Duodenal mucosa (tissue), 2 donors: ENCODE measurements around the gene RAD50.

Experiments
- H3K27ac ChIP-seq: one replicate; pipeline ENCODE4 v1.7.0; 2013; ENCODE audit warnings: low read depth, low read length
- H3K27me3 ChIP-seq, 2 donors: one replicate each; pipeline ENCODE4 v1.7.0; 2013; ENCODE audit warnings: low read length in 2 of 2, control low read depth in 1 of 2; ENCODE audit not compliant: insufficient read depth in 2 of 2, control insufficient read depth in 1 of 2
- H3K36me3 ChIP-seq, 2 donors: one replicate each; pipeline ENCODE4 v1.7.0; 2013; ENCODE audit warnings: low read length in 2 of 2, control low read depth in 1 of 2; ENCODE audit not compliant: insufficient read depth in 2 of 2, control insufficient read depth in 1 of 2
- H3K4me1 ChIP-seq, 2 donors: one replicate each; pipeline ENCODE4 v1.7.0; 2013; ENCODE audit warnings: low read length in 2 of 2, control low read depth in 1 of 2; ENCODE audit not compliant: insufficient read depth in 2 of 2, control insufficient read depth in 1 of 2
- H3K4me3 ChIP-seq, 2 donors: one replicate each; pipeline ENCODE4 v1.7.0; 2013; ENCODE audit warnings: low read length in 2 of 2, low read depth in 1 of 2
- H3K9ac ChIP-seq, 2 donors: one replicate each; pipeline ENCODE4 v1.7.0; 2013; ENCODE audit warnings: low read length in 2 of 2, low read depth in 1 of 2
- H3K9me3 ChIP-seq, 2 donors: one replicate each; pipeline ENCODE4 v1.7.0; 2013; ENCODE audit warnings: low read length in 2 of 2, control low read depth in 1 of 2; ENCODE audit not compliant: control insufficient read depth in 1 of 2

The RAD50 gene

DNA sequence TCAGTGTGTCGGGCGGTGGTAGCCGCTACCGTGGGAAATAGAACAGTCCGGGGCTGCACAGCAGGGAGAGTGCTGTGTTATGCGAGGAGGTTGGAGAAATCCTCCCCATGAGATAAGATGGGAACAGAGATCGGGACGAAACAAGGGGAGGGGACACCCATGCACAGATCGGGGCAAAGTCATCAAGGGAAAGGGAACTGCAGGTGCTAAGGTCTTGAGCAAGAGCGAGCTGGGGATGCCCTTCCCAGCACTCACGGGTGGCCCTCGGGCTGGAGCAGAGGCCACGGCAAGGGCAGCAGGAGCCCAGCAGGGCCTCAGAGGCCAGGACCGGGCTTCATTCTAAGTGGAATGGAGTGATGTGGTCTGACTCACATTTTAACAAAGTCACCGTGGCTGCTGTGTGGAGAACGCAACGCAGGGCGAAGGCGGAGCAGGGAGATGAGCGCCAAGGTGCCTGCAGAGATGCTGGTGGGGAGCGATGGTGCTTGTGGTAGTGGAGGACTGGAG lies 108.8 kb downstream of the RAD50 start:
- Histone ChIP-seq H3K4me3 (no peak overlapping the region), H3K27ac (no peak overlapping the region), H3K9me3 (no peaks in the 10 kb centered on the region), H3K36me3 (no peaks in the 10 kb centered on the region), H3K9ac (no peak overlapping the region), H3K27me3 (no peaks in the 10 kb centered on the region), H3K4me1 (peaks cover 34 to 36% of the 10 kb centered on the region in 2 donors)

DNA sequence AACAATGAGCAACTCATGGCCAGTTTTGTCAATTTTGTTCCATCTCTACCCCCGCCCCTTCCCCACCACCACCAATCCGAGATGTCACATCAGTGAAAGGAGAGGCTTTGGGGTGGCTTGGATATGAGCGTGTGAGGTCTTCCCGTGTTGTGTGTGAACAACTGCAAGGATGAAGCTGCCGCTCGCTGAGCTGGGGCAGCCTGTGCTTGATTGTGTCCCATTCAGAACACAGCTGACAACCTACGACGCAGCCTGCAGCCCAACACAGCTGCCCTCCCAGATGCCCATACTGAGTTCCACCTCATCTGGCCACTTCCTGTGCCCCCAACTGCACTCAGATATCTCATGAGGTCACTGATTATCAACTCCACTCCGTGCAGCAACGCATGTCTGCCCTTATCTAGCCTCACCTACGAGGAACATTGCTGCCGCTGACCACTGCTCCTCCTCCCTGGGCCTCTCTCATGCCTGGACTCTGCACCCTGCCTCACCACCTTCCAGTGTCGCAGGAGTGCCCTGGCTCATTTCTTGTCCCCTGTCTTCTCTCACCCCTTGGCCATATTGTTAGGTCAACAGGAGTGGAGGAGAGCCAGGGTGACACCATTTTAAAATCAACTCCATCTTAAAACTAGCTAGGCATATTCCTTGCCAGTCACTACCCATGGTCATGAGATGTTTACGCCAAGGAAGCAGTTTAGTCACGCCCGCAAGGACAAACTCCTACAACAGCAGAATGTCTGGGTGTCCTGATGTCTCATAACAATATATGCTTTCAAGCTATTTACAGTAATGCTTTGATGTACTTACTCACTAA lies 109.7 kb downstream of the RAD50 start:
- no peak overlapping the region for H3K27ac ChIP-seq
- H3K27me3 ChIP-seq: no peaks in the 10 kb centered on the region
- no peaks in the 10 kb centered on the region for H3K36me3 ChIP-seq
- H3K4me1 ChIP-seq: peaks cover 34 to 36% of the 10 kb centered on the region in 2 donors
- H3K9ac ChIP-seq: no peak overlapping the region
- H3K9me3 ChIP-seq: no peaks in the 10 kb centered on the region
- no peak overlapping the region for H3K4me3 ChIP-seq

DNA sequence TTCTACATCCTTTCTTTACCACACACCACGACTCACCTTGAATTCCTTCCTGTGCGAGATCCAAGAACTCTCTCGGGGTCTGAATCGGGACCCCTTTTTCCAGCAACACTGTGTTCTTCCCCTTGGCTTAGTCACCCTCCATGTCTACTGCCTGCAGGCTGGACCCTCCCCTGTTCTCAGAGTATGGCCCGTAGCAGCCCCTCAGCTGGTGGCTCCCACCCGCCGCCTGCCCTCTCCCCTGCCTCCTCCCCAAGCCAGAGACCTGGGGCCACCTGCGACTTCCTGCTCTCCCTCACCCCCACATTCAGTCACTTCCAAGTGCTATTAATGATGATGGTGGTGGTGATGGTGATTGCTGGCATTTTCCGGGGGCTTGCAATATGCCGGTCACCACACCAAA lies 110.5 kb downstream of the RAD50 start:
- Histone ChIP-seq H3K36me3 (no peaks in the 10 kb centered on the region), H3K9me3 (no peaks in the 10 kb centered on the region), H3K4me1 (peaks cover 34 to 36% of the 10 kb centered on the region in 2 donors), H3K4me3 (no peak overlapping the region), H3K27me3 (no peaks in the 10 kb centered on the region), H3K9ac (no peak overlapping the region), H3K27ac (no peak overlapping the region)

DNA sequence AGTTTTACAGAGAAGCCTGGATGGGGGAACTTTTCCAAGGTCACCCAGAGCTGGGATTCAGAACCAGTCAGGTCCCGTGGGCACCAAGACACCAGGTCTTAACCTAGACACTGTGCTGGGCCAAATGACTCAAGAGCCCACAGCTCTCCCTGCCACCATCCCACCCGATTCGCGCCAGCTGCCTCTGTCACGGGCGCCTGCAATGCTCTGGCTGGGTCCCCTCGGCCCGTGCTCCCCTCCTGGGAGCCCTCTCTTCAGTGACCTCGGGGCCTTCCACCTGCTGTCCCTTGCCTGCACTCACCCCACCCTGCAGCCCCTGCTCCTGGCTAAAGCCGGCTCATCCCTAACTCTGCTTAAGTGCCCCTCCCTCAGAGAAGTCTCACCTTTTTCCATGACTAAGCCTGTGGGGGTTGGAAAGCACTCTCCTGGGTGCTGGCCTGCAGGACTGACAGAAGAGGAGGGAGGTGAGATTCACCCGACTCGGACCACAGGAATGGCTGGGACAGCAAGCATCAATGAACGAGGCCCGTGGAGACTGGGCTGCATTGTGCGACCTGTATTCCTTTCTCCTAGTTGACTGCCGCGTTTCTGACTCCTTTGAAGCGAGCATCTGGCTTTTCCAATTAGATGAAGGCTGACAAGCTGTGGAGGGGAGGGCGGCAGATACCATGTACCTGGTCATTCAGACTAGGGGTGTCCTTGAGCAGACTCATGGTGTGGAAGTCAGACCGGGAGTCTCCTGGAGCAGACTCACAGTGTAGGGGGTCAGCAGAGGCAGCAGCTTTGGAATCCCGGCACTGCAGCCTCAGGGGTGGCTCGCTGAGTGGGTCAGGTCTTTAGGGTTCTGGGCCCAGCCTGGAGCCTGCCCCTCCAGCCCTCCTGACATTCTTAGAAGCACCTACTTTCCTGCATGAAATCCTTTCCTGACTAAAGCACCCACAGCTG lies 111.3 kb downstream of the RAD50 start:
- Histone ChIP-seq H3K27ac (no peak overlapping the region), H3K4me3 (no peak overlapping the region), H3K9me3 (no peaks in the 10 kb centered on the region), H3K27me3 (no peaks in the 10 kb centered on the region), H3K4me1 (peaks cover 31 to 32% of the 10 kb centered on the region in 2 donors), H3K9ac (no peak overlapping the region), H3K36me3 (no peaks in the 10 kb centered on the region)

DNA sequence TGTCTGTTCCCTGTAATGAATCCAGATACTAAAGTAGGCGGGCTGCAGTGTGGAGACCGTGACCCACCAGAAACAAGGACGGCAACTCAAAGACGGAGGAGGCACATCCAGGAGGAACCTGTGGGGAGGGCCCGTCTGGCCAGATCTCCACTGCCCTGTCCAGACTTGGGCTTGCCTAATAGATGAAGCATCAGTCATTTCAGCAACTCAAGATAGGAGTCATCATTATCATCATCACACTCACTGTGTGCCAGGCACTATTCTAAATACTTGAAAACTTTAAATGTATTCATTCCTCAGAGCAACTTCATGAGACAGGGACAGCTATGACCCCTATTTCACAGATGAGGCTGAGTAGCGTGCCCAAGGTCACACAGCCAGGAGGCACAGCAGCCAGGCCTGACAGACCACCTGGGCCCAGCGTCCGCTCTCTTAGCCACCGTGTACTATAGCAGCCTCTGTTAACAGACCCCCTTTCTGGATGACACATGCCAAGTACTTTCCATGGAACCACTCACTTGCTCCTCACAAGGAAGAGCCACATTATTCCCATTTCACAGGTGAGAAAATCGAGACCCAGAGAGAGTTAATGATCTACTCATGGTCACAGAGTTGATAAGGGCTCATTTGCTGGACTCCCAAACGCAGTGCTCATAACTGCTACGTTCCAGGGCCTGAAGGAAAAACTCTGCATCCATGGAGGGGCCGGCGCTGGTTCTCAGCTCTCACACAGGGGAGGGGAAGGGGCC lies 112.1 kb downstream of the RAD50 start:
- Histone ChIP-seq H3K36me3 (no peaks in the 10 kb centered on the region), H3K9me3 (no peaks in the 10 kb centered on the region), H3K9ac (no peak overlapping the region), H3K27ac (no peak overlapping the region), H3K27me3 (no peaks in the 10 kb centered on the region), H3K4me1 (peaks cover 26 to 29% of the 10 kb centered on the region in 2 donors), H3K4me3 (no peak overlapping the region)

DNA sequence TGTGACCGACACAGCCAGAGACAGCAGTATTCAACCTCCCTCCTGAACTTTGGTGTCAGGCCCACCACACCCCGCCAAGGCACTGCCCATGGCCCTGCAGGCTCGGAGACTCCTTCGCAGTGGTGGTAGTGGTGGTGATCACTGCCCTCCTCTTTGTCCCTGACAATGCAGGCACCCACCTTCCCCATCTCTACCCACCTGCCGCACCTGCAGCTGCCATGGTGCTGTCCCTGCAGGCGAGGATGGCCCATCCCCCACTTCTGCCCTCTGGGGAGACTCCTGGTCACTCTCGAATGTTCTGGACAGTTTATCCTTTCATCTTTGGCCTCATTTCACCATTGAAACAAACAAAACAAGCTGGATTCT lies 112.7 kb downstream of the RAD50 start:
- no peak overlapping the region for H3K9ac ChIP-seq
- H3K27me3 ChIP-seq: no peaks in the 10 kb centered on the region
- no peak overlapping the region for H3K27ac ChIP-seq
- H3K4me1 ChIP-seq: peaks cover 26 to 27% of the 10 kb centered on the region in 2 donors
- no peaks in the 10 kb centered on the region for H3K9me3 ChIP-seq
- no peak overlapping the region for H3K4me3 ChIP-seq
- no peaks in the 10 kb centered on the region for H3K36me3 ChIP-seq

DNA sequence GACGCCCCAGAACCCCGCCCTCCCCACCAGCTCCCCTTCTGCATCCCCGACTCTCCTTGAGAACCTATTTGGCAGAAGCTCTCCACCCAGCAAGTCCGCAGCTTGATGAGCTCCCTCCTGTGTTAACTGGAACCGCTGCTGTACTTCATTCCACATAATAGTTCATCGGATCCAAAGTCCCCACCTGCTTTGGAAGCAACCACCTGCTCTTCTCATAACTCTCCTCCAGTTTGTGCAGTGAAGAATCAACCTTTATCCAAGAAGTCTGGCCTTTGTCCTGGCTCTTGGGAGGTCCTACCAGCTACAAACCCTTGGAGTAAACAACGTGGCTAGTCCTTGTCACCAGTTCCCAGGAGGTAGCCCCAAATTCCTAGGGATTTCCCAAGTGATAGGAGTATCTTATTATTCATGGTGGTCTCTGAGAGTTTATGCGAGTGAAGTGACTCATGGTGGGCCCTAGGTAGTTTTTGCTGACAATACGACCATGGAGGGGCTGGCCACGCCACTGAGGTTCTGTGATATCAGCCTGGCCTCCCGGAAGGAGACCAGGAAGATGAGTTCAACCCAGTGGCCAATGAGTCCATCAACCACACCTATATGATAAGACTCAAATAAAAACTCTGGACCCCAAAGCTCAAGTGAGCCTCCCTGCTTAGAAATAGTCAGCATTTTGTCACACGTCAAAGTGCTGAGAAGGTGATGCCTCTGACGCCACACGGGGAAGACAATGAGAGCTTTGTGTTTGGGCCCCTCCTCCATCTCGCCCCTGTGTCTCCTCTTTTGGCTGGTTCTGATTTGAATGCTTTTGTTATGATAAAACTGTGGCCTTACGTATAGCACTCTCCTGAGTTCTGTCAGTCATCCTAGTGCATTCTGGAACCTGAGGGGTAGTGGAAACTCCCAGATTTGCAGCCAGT lies 113.4 kb downstream of the RAD50 start:
- Histone ChIP-seq H3K4me1 (peaks cover 20 to 25% of the 10 kb centered on the region in 2 donors), H3K4me3 (no peak overlapping the region), H3K27me3 (no peaks in the 10 kb centered on the region), H3K9me3 (no peaks in the 10 kb centered on the region), H3K9ac (no peak overlapping the region), H3K27ac (no peak overlapping the region), H3K36me3 (no peaks in the 10 kb centered on the region)

DNA sequence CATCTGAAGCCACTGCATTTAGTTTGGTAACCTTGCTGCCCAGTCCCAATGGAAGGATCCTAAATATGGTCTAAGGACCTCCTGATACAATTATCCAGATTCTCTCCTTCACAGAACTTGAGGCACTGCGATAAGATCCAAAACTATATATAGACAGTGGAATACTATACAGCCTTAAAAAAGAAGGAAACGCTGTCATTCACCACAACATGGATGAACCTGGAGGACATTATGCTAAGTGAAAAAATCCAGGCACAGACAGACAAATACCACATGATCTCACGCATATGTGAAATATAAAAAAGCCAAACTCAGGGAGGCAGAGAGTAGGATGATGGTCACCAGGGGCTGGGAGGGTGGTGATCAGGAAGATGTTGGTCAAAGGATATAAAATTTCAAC lies 114.2 kb downstream of the RAD50 start:
- Histone ChIP-seq H3K4me3 (no peak overlapping the region), H3K9ac (no peak overlapping the region), H3K4me1 (peaks cover 20 to 25% of the 10 kb centered on the region in 2 donors), H3K36me3 (no peaks in the 10 kb centered on the region), H3K27me3 (no peaks in the 10 kb centered on the region), H3K9me3 (no peaks in the 10 kb centered on the region), H3K27ac (no peak overlapping the region)

DNA sequence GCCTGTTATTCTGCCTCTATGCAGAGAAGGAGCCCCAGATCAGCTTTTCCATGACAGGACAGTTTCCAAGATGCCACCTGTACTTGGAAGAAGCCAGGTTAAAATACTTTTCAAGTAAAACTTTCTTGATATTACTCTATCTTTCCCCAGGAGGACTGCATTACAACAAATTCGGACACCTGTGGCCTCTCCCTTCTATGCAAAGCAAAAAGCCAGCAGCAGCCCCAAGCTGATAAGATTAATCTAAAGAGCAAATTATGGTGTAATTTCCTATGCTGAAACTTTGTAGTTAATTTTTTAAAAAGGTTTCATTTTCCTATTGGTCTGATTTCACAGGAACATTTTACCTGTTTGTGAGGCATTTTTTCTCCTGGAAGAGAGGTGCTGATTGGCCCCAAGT lies 116.7 kb downstream of the RAD50 start:
- Histone ChIP-seq H3K4me1 (peaks cover 20 to 27% of the 10 kb centered on the region in 2 donors), H3K4me3 (no peak overlapping the region), H3K9me3 (no peaks in the 10 kb centered on the region), H3K27ac (no peak overlapping the region), H3K36me3 (no peaks in the 10 kb centered on the region), H3K27me3 (no peaks in the 10 kb centered on the region), H3K9ac (no peak overlapping the region)
